ENCODE data around the gene MYH1. TPM values are rescaled to one million over a fixed set of nuclear protein-coding genes. Genes with fewer than 3 reads are reported as not detected.
"Not testable (repeated sequence)": the region's sequence is repeated elsewhere in the genome, so short reads cannot be mapped to it uniquely, and the experiment has no call there.

Gene MYH1
- not detected for total RNA-seq

GRCh38 chr17:10518271-10519037 lies at the start of gene MYH1:
TSS of gene MYH1 (minus strand) at chr17:10518542. CDS start at chr17:10516642, 1,900 bp downstream.
- Mint-ChIP-seq H3K4me1 (ENCODE audit: low read depth) (no peaks in the 10 kb centered on the region), H3K9me3 (no peaks in the 10 kb centered on the region), H3K27ac (no peak within 1 kb of the TSS), H3K4me3 (no peak within 1 kb of the TSS), H3K36me3 (ENCODE audit: insufficient read depth in 2 of 2) (no peaks in the 10 kb centered on the region), H3K27me3 (ENCODE audit: low read depth) (no peaks in the 10 kb centered on the region)
- no peak for DNase-seq
- no peak for ATAC-seq (replicated peaks in 1 of 2)

GRCh38 chr17:10563991-10564660 lies 45.8 kb upstream of the MYH1 start:
- H3K9me3 Mint-ChIP-seq: no peaks in the 10 kb centered on the region
- no peaks in the 10 kb centered on the region for H3K27me3 Mint-ChIP-seq (ENCODE audit: low read depth)
- no peak overlapping the region for H3K4me3 Mint-ChIP-seq
- DNase-seq: no peak
- H3K36me3 Mint-ChIP-seq (ENCODE audit: insufficient read depth in 2 of 2): no peaks in the 10 kb centered on the region
- ATAC-seq (replicated peaks in 1 of 2): no peak
- no peak overlapping the region for H3K27ac Mint-ChIP-seq
- no peaks in the 10 kb centered on the region for H3K4me1 Mint-ChIP-seq (ENCODE audit: low read depth)

- no peaks in the 10 kb centered on the region for H3K9me3 Mint-ChIP-seq
- no peak overlapping the region for H3K27ac Mint-ChIP-seq
- no peak overlapping the region for H3K4me3 Mint-ChIP-seq
- H3K36me3 Mint-ChIP-seq (ENCODE audit: insufficient read depth in 2 of 2): no peaks in the 10 kb centered on the region
- H3K4me1 Mint-ChIP-seq (ENCODE audit: low read depth): no peaks in the 10 kb centered on the region
- DNase-seq: no peak
- no peaks in the 10 kb centered on the region for H3K27me3 Mint-ChIP-seq (ENCODE audit: low read depth)
- no peak for ATAC-seq (replicated peaks in 1 of 2)
These were observed 39.7 kb upstream of the MYH1 start for GRCh38 chr17:10558049-10558448.

GRCh38 chr17:10557422-10557821 lies 39.1 kb upstream of the MYH1 start:
- Mint-ChIP-seq H3K36me3 (ENCODE audit: insufficient read depth in 2 of 2) (no peaks in the 10 kb centered on the region), H3K4me1 (ENCODE audit: low read depth) (no peaks in the 10 kb centered on the region), H3K27ac (no peak overlapping the region), H3K27me3 (ENCODE audit: low read depth) (no peaks in the 10 kb centered on the region), H3K9me3 (no peaks in the 10 kb centered on the region), H3K4me3 (no peak overlapping the region)
- no peak for DNase-seq
- no peak for ATAC-seq (replicated peaks in 1 of 2)

- H3K27ac Mint-ChIP-seq: no peak overlapping the region
- no peaks in the 10 kb centered on the region for H3K36me3 Mint-ChIP-seq (ENCODE audit: insufficient read depth in 2 of 2)
- no peaks in the 10 kb centered on the region for H3K27me3 Mint-ChIP-seq (ENCODE audit: low read depth)
- no peaks in the 10 kb centered on the region for H3K9me3 Mint-ChIP-seq
- no peak for ATAC-seq (replicated peaks in 1 of 2)
- no peaks in the 10 kb centered on the region for H3K4me1 Mint-ChIP-seq (ENCODE audit: low read depth)
- DNase-seq: no peak
- H3K4me3 Mint-ChIP-seq: no peak overlapping the region
These were observed 38.1 kb upstream of the MYH1 start for GRCh38 chr17:10556301-10557005.

GRCh38 chr17:10550014-10550413 lies 31.7 kb upstream of the MYH1 start:
- H3K36me3 Mint-ChIP-seq (ENCODE audit: insufficient read depth in 2 of 2): no peaks in the 10 kb centered on the region
- H3K27ac Mint-ChIP-seq: no peak overlapping the region
- DNase-seq (no peak), ATAC-seq (replicated peaks in 1 of 2) (no peak)
- no peaks in the 10 kb centered on the region for H3K4me1 Mint-ChIP-seq (ENCODE audit: low read depth)
- no peaks in the 10 kb centered on the region for H3K9me3 Mint-ChIP-seq
- peaks cover 6% of the 10 kb centered on the region for H3K27me3 Mint-ChIP-seq (ENCODE audit: low read depth)
- no peak overlapping the region for H3K4me3 Mint-ChIP-seq

GRCh38 chr17:10549096-10549842 lies 30.9 kb upstream of the MYH1 start, which contains the start of gene MYH2:
TSS of gene MYH2 (minus strand) at chr17:10549658. CDS start at chr17:10547920, 1,738 bp downstream.
- Mint-ChIP-seq H3K36me3 (ENCODE audit: insufficient read depth in 2 of 2) (no peaks in the 10 kb centered on the region), H3K4me1 (ENCODE audit: low read depth) (no peaks in the 10 kb centered on the region), H3K27me3 (ENCODE audit: low read depth) (peaks cover 6% of the 10 kb centered on the region), H3K9me3 (no peaks in the 10 kb centered on the region), H3K4me3 (no peak within 1 kb of the TSS), H3K27ac (no peak within 1 kb of the TSS)
- no peak for DNase-seq
- ATAC-seq (replicated peaks in 1 of 2): no peak

GRCh38 chr17:10547351-10547750 lies 29.0 kb upstream of the MYH1 start:
- ATAC-seq (replicated peaks in 1 of 2) (no peak), DNase-seq (no peak)
- no peaks in the 10 kb centered on the region for H3K4me1 Mint-ChIP-seq (ENCODE audit: low read depth)
- no peaks in the 10 kb centered on the region for H3K36me3 Mint-ChIP-seq (ENCODE audit: insufficient read depth in 2 of 2)
- H3K27ac Mint-ChIP-seq: no peak overlapping the region
- H3K27me3 Mint-ChIP-seq (ENCODE audit: low read depth): peaks cover 6% of the 10 kb centered on the region
- no peak overlapping the region for H3K4me3 Mint-ChIP-seq
- H3K9me3 Mint-ChIP-seq: peaks cover 0 to 1% of the 10 kb centered on the region in 2 donors

- DNase-seq; ATAC-seq (replicated peaks in 1 of 2): not testable (repeated sequence)
These were observed 25.1 kb upstream of the MYH1 start for GRCh38 chr17:10543486-10543885.

GRCh38 chr17:10541179-10541578 lies 22.8 kb upstream of the MYH1 start:
- not testable (repeated sequence) for DNase-seq; H3K36me3 Mint-ChIP-seq (ENCODE audit: insufficient read depth in 2 of 2); ATAC-seq (replicated peaks in 1 of 2); H3K27ac Mint-ChIP-seq; H3K4me3 Mint-ChIP-seq; H3K27me3 Mint-ChIP-seq (ENCODE audit: low read depth); H3K4me1 Mint-ChIP-seq (ENCODE audit: low read depth)
- peaks cover 5 to 11% of the 10 kb centered on the region in 2 donors for H3K9me3 Mint-ChIP-seq

More at GRCh38 chr17:10543486-10543885, 25.1 kb upstream of the MYH1 start:
- not testable (repeated sequence) for H3K36me3 Mint-ChIP-seq (ENCODE audit: insufficient read depth in 2 of 2); H3K27me3 Mint-ChIP-seq (ENCODE audit: low read depth); H3K27ac Mint-ChIP-seq; H3K4me1 Mint-ChIP-seq (ENCODE audit: low read depth); H3K4me3 Mint-ChIP-seq
- peaks cover 5 to 11% of the 10 kb centered on the region in 2 donors for H3K9me3 Mint-ChIP-seq

- no peak for ATAC-seq (replicated peaks in 1 of 2)
- DNase-seq: no peak
- Mint-ChIP-seq H3K9me3 (peaks cover 0 to 5% of the 10 kb centered on the region in 2 donors), H3K4me3 (no peak overlapping the region), H3K36me3 (ENCODE audit: insufficient read depth in 2 of 2) (no peaks in the 10 kb centered on the region), H3K4me1 (ENCODE audit: low read depth) (no peaks in the 10 kb centered on the region), H3K27ac (no peak overlapping the region), H3K27me3 (ENCODE audit: low read depth) (peaks cover 8% of the 10 kb centered on the region)
These were observed 13.7 kb upstream of the MYH1 start for GRCh38 chr17:10532026-10532425.

- no peak for ATAC-seq (replicated peaks in 1 of 2)
- no peaks in the 10 kb centered on the region for H3K36me3 Mint-ChIP-seq (ENCODE audit: insufficient read depth in 2 of 2)
- H3K4me1 Mint-ChIP-seq (ENCODE audit: low read depth): no peaks in the 10 kb centered on the region
- H3K27ac Mint-ChIP-seq: no peak overlapping the region
- peaks cover 0 to 5% of the 10 kb centered on the region in 2 donors for H3K9me3 Mint-ChIP-seq
- DNase-seq: no peak
- no peak overlapping the region for H3K4me3 Mint-ChIP-seq
- H3K27me3 Mint-ChIP-seq (ENCODE audit: low read depth): peaks cover 8% of the 10 kb centered on the region
These were observed 9.1 kb upstream of the MYH1 start for GRCh38 chr17:10527419-10527818.
